Measurements from ENCODE around the gene DAZL.
A peak's percentile ranks its signal among the peaks of the same experiment; 100 is the strongest.

Gene DAZL

DNA sequence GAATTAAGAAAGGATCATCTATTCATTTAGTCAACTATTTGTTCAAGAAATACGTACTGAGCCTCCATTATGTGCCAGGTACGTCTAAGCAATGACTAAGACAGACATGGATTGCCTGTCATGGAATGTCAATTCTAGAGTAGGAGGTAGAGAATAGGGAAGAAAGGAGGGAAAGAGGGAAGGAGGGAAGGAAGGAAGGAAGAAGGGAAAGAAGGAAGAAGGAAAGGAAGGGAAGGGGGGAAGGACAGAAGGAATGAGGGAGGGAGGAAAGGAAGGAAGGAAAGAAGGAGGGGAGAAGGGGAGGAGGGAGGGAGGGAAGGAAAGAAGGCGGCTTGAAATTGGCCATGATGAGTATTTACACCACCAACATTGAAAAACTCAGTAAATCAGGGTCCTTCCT, 52.5 kb downstream of the DAZL start:
- DNase-seq (ENCODE audit: low read depth): no peak
- no peak overlapping the region for H3K4me3 ChIP-seq (ENCODE audit: low read depth, low read length)
- TF ChIP-seq, protein P1, sequence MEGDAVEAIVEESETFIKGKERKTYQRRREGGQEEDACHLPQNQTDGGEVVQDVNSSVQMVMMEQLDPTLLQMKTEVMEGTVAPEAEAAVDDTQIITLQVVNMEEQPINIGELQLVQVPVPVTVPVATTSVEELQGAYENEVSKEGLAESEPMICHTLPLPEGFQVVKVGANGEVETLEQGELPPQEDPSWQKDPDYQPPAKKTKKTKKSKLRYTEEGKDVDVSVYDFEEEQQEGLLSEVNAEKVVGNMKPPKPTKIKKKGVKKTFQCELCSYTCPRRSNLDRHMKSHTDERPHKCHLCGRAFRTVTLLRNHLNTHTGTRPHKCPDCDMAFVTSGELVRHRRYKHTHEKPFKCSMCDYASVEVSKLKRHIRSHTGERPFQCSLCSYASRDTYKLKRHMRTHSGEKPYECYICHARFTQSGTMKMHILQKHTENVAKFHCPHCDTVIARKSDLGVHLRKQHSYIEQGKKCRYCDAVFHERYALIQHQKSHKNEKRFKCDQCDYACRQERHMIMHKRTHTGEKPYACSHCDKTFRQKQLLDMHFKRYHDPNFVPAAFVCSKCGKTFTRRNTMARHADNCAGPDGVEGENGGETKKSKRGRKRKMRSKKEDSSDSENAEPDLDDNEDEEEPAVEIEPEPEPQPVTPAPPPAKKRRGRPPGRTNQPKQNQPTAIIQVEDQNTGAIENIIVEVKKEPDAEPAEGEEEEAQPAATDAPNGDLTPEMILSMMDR (IDR thresholded peaks at IDR 0.05; ENCODE audit: insufficient read depth, low read depth, low read length, missing control alignments): no peak

DNA sequence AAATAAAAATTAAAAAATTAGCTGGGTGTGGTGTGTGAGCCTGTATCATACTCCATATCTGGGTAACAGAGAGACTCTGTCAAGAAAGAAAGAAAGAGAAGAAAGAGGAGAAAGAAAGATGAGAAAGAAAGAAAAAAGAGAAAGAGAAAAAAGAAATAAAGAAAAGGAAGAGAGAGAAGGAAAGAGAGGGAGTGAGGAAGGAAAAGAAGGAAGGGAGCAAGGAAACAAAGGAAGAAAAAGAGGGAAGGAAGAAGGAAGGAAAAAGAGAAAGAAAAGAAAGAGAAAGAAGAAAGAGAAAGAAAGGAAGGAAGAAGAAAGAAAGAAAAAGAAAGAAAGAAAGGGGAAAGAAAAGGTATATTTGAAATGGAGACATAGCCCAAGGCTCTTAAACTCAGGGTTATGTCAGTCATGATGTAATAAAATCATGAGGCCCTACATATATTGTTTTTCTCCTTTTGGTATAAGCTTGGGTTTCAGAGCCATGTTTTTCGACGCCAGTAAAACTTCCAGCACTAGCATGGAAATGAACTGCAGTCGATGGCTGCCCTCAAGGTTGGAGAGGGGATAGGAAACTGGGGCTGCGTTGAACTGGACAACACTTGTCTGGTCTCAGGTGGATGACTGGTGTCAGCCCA, 53.8 kb downstream of the DAZL start:
- H3K4me3 ChIP-seq (ENCODE audit: low read depth, low read length): no peak overlapping the region
- DNase-seq (ENCODE audit: low read depth): no peak
- TF ChIP-seq, protein P1 (IDR thresholded peaks at IDR 0.05; ENCODE audit: insufficient read depth, low read depth, low read length, missing control alignments): no peak

DNA sequence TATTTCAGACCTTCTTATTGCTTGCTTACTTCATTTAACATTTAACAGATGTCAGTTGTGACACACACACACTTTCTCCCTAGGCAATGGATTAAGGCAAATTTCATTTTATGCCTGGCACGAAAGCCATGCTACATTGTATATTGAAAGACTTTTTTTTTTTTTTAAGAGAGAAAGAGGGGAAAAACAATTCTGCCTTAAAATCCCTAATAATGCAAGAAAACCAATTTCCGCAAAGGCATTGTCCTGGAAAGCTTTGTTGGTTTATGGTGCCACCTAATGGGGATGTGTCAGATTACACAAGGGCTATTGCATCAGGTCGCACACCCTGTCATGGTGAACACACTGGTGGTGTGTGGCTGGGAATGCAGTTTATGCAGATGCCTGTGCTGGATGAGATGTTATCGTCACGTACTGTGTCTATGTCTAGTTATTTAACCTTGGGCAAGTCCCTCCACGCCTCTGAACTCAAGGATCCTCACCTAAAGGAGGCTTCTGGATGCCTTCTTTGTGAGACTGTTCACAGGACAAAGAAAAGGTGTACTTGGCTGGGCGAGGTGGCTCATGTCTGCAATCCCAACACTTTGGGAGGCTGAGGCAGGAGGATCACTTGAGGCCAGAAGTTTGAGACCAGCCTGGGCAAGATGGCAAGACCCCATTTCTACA, 54.4 kb downstream of the DAZL start:
- TF ChIP-seq, protein P1 (IDR thresholded peaks at IDR 0.05; ENCODE audit: insufficient read depth, low read depth, low read length, missing control alignments): peak; percentile 84
- H3K4me3 ChIP-seq (ENCODE audit: low read depth, low read length): no peak overlapping the region
- peak; percentile 88 for DNase-seq (ENCODE audit: low read depth)

DNA sequence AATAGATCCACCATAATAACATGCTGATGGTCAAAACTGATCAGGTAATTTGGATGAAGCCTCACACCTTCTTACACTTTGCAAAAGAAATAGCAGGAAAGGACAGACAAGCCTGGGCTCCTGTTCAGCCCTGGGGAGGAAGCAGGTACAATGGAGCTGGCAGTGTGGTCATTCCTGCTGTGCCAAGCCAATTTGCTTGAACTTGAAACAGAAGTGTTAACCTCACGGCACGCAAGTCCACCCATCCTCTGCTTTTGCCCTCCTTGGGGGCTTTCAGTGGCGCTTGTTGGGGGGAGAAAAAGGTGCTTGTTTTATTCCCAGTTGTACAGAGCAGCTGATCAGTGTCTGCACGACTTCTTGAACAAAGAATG, 54.9 kb downstream of the DAZL start:
- DNase-seq (ENCODE audit: low read depth): no peak
- no peak overlapping the region for H3K4me3 ChIP-seq (ENCODE audit: low read depth, low read length)
- TF ChIP-seq, protein P1 (IDR thresholded peaks at IDR 0.05; ENCODE audit: insufficient read depth, low read depth, low read length, missing control alignments): no peak

DNA sequence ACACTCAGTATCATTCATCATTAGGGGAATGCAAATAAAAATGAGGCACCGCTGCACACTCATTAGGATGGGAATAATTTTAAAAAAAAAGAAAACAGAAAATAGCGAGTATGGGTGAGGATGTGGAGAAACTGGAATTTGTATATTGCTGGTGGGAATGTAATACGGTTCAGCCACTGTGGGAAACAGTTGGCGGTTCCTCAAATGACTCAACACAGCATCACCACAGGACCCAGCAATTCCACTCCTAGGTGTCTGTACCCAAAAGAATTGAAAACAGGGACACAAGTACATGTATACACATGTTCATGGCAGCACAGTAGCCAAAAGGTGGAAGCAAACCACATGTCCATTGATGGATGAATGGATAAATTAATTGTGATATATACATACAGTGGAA, 56.5 kb downstream of the DAZL start:
- DNase-seq (ENCODE audit: low read depth): no peak
- H3K4me3 ChIP-seq (ENCODE audit: low read depth, low read length): no peak overlapping the region
- TF ChIP-seq, protein P1 (IDR thresholded peaks at IDR 0.05; ENCODE audit: insufficient read depth, low read depth, low read length, missing control alignments): no peak

DNA sequence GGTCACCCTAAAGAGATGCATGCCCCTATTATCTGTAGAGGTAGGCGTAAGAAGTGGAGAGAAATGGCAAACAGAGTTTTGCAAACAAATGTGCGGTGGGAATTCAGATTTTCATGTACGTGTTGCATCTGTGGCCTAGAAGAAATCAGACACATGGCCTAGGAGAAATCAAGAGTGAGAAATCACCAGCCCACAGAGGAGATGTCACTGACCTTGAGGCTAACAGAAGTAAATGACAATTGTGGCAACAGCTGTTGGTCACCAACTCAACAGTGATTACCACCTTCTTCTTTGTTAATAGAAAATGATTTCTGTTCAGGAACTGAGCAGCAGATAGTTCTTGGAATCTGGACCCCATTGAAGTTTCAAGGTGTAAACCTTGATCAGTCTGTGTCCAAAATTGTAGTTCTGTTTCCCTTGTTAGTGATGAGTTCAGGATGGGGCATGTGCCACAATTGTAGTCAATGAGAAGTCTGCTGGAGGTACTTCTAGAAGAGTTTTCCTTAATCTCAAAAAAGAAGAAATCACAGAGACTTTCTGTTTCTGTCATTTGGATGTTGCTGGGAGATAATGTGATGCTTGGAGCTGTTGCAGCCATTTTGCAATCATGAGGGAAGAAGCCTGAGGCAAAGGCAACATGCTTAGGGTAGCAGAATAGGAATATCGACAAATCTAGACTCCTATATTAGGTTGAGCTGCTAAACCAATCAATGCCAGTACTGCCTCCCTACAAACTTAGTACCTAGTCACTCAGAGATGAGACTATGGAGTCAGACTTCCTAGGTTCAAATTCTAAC, 57.5 kb downstream of the DAZL start:
- DNase-seq (ENCODE audit: low read depth): peak; percentile 30

More for the DNA sequence above, 57.5 kb downstream of the DAZL start:
- H3K4me3 ChIP-seq (ENCODE audit: low read depth, low read length): no peak overlapping the region
- TF ChIP-seq, protein P1 (IDR thresholded peaks at IDR 0.05; ENCODE audit: insufficient read depth, low read depth, low read length, missing control alignments): no peak

Data from GM12865 (cell line).